IPS-11a (cell line): ENCODE data around the gene DNM2.

Experiments
- H3K4me3 ChIP-seq: one replicate; pipeline ENCODE4 v1.5.1; 2013; ENCODE audit warnings: low read depth, low read length, control low read depth

DNM2 gene

GRCh38 chr19:10769533-10770491 is 51.9 kb downstream of the DNM2 start:
- H3K4me3 ChIP-seq = no peak overlapping the region

GRCh38 chr19:10773969-10774368 is 56.1 kb downstream of the DNM2 start:
- H3K4me3 ChIP-seq = no peak overlapping the region

- no peak overlapping the region for H3K4me3 ChIP-seq
These were observed 57.0 kb downstream of the DNM2 start for GRCh38 chr19:10774893-10775292.

GRCh38 chr19:10776900-10777650 is 59.2 kb downstream of the DNM2 start:
- H3K4me3 ChIP-seq = no peak overlapping the region

- no peak overlapping the region for H3K4me3 ChIP-seq
These were observed 62.5 kb downstream of the DNM2 start for GRCh38 chr19:10780368-10780767.

DNA sequence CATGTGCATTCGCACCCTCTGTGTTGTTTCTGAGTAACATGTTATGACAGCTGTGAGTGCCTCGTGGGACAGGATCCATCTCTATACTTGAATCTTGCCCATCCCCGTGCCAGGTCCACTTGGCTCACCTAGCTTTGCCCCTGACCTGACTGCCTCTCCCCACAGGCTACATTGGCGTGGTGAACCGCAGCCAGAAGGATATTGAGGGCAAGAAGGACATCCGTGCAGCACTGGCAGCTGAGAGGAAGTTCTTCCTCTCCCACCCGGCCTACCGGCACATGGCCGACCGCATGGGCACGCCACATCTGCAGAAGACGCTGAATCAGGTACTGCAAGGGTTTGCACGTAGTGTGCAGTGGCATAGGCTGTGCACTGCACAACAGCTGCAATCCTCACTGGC is 64.9 kb downstream of the DNM2 start:
- H3K4me3 ChIP-seq = no peak overlapping the region

DNA sequence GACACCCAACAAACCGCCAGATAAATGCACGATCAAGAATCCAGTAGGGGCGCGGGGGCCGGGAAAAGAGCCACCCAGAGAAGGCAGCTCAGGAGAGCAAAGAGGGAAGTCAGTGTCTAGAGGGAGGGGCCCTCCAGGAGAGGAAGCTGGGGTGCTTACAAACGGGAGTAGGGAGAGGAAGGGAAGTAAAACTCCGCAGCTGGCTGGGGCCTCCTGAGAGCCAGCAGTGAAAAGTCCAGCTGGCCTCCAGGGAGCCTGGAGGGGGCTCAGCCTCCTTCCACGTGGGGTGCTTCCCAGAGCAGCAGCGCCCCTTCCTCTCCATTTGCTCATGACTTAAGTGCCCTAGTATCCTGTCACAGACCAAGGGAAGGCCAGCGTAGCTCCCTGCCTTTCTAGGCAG is 66.4 kb downstream of the DNM2 start:
- H3K4me3 ChIP-seq = no peak overlapping the region

GRCh38 chr19:10788146-10788545 is 70.3 kb downstream of the DNM2 start:
- H3K4me3 ChIP-seq = no peak overlapping the region

GRCh38 chr19:10789866-10790265 is 72.0 kb downstream of the DNM2 start:
- H3K4me3 ChIP-seq = no peak overlapping the region

DNA sequence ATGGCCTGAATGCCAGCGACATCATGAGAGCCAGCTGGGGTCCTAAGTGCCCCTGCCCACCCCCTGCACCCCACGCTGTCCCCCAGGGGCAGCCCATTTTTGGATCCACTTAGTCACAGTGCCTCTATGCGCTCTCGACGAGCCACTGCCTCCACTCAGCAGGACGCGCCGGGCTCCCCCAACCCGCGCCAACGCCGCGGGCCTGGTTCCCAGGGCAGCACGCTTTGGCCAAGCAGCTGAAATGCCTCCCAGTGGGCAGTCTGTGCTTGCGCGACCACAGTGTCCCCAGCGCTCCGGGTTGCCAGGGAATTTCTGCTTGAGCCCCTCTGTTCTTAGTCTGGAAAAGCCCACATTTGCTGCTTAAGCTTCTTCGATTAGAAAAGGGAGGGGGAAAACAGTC is 78.8 kb downstream of the DNM2 start:
- no peak overlapping the region for H3K4me3 ChIP-seq

DNA sequence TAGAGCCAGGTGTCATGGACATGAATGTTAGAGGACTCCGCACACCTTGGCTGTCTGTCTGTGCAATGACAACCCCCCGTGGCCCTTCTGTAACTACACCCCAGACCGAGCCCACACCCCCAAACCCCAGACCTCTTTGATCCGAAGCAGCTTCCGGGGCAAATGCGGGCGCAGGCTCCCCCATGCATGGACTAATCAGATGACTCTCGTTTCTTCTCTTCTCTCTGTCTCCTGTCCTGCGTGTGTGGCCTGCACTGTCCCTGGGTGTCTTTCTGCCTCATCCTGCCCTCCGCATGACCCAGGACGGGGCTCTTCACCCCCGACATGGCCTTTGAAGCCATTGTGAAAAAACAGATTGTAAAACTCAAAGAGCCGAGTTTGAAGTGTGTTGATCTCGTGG is 79.2 kb downstream of the DNM2 start:
- H3K4me3 ChIP-seq = no peak overlapping the region

DNA sequence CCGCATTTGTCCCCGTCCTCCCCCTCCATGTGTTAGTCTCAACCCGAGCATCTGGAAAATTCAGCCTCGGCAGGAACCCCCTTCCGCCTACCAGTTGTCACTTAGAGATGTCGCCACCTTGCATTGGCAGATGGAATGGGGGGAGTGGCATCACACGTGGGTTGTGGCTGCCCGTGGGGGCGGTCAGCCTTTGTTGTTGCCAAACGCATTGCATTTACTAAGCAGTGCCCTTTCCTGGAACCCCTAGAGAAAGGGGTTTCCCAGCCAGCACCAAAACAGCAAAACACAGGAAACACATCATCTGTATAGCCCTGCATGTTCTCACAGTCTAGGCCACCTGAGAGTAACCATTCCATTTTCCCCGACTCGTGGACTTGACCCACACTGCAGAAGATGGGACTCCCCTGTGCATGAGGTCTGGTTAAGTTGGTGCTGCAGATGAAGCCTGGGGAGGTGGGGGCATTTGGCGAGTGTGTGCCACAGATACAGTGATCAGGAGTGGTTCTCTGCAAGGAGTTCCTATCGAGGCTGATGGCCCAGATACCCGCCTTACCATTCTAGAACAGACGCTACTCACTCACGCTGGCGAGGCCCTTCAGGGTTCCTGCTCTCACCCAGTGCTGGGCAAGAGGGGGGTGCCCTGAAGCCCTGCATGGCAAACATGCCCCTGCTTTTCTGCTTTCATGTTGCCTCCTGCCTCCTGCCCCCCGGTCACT is 79.8 kb downstream of the DNM2 start:
- no peak overlapping the region for H3K4me3 ChIP-seq

- H3K4me3 ChIP-seq = no peak overlapping the region
These were observed 82.6 kb downstream of the DNM2 start for GRCh38 chr19:10800488-10800887.

- H3K4me3 ChIP-seq = no peak overlapping the region
These were observed 84.6 kb downstream of the DNM2 start for GRCh38 chr19:10802479-10802878.

DNA sequence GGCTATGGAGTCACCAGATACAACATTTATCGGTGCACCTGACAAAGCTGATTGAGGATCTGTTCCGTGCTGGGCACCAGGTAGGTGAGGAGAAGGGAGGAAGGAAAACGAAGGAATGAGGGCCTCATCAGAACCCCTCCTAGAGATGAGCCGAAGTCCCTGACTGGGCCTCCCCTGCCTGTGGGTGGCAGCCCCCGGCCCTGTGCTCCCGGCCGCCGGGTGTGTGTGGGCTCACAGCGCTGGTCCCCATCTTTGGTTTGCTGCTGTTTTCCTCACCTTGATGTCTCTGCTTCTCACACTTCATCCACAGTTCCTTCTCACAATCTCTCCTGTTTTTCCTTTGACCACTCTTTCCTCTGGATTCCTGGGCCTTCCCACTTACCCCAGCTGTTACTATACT is 85.4 kb downstream of the DNM2 start:
- H3K4me3 ChIP-seq = no peak overlapping the region

- H3K4me3 ChIP-seq = no peak overlapping the region
These were observed 87.3 kb downstream of the DNM2 start for GRCh38 chr19:10805065-10805757.

- no peak overlapping the region for H3K4me3 ChIP-seq
These were observed 87.9 kb downstream of the DNM2 start for GRCh38 chr19:10805758-10806247.

DNA sequence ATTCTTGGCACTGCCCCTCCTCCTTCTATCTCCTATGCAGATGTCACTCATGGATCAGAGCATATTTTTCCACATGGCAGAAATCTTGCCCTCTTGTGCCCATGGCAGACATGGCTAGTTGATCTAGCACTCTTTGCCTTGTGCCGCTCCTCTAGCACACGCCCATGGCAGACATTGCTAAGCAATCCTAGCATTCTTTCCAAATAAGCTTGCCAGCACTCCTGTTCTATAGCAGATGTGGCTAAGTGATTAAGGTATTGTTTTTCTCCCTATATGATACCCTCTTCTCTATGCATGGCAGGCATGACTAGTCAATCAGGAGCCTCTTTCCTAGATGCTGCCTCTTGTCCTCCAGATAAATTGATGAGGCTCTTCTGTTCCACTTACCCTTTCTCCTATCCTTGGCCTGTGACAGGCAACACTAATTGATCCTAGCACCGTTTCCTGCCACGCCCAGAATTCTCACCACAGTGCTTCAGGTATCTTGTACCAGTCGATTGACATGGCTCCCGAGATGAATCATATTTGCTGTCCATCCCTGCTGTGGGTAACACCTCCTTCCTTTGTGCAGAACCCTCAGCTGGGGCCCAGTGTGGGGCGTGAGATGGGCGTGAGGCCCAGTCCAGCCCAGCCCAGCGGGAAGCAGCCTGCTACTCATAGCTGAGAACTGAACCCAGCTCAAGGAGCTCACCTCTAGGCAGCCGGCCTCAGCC is 91.2 kb downstream of the DNM2 start:
- no peak overlapping the region for H3K4me3 ChIP-seq

GRCh38 chr19:10809651-10810285 is 91.9 kb downstream of the DNM2 start:
- no peak overlapping the region for H3K4me3 ChIP-seq
